Measurements from ENCODE around the gene KAT14.

KAT14 gene

DNA sequence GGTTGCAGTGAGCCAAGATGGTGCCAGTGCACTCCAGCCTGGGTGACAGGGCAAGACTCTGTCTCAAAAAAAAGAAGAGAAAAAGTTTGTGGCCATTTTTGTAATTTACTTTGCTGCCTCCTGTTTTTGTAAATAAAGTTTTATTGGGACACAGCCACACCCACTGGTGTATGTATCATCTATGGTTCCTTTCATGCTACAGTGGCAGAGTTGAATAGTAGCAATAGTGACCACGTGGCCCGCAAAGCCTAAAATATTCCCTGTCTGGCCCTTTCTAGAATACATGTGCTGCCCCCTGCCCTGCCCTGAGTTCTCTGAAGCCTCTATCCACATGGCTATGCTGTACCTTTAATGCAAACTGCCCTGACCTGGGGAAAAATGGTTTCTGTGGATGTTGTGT, 75.3 kb downstream of the KAT14 start:
- no peak overlapping the region for H3K4me3 ChIP-seq (ENCODE audit: low read length)
- no peaks in the 10 kb centered on the region for H3K36me3 ChIP-seq (ENCODE audit: control insufficient read depth, low read length)
- H3F3A ChIP-seq (ENCODE audit: control insufficient read depth, insufficient read depth): no peaks in the 10 kb centered on the region
- no peaks in the 10 kb centered on the region for H3K4me1 ChIP-seq (ENCODE audit: control insufficient read depth, low read length)
- no peaks in the 10 kb centered on the region for H4K20me1 ChIP-seq (ENCODE audit: control insufficient read depth, insufficient read depth, low read depth, low read length)
- H3K27me3 ChIP-seq (ENCODE audit: control insufficient read depth, low read length): peaks cover 2% of the 10 kb centered on the region; the same call in 1 of the 2 replicates
- no peaks in the 10 kb centered on the region for H3K9me2 ChIP-seq (replicated peaks; ENCODE audit: control insufficient read depth, low read length)
- no peak overlapping the region for H3K27ac ChIP-seq (ENCODE audit: low read depth, low read length)
- no peak overlapping the region for H3K4me2 ChIP-seq (ENCODE audit: low read length)
- no peaks in the 10 kb centered on the region for H3K9me3 ChIP-seq (ENCODE audit: control insufficient read depth, insufficient read depth, low read length)
- TF ChIP-seq, protein P1, sequence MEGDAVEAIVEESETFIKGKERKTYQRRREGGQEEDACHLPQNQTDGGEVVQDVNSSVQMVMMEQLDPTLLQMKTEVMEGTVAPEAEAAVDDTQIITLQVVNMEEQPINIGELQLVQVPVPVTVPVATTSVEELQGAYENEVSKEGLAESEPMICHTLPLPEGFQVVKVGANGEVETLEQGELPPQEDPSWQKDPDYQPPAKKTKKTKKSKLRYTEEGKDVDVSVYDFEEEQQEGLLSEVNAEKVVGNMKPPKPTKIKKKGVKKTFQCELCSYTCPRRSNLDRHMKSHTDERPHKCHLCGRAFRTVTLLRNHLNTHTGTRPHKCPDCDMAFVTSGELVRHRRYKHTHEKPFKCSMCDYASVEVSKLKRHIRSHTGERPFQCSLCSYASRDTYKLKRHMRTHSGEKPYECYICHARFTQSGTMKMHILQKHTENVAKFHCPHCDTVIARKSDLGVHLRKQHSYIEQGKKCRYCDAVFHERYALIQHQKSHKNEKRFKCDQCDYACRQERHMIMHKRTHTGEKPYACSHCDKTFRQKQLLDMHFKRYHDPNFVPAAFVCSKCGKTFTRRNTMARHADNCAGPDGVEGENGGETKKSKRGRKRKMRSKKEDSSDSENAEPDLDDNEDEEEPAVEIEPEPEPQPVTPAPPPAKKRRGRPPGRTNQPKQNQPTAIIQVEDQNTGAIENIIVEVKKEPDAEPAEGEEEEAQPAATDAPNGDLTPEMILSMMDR (IDR thresholded peaks at IDR 0.05; ENCODE audit: low read depth, low read length, poor library complexity, severe bottlenecking): no peak
- TF ChIP-seq EZH2phosphoT487 (IDR thresholded peaks at IDR 0.05; ENCODE audit: borderline replicate concordance, low read length): no peak
- H3K79me2 ChIP-seq (ENCODE audit: control insufficient read depth, low read length): no peaks in the 10 kb centered on the region

DNA sequence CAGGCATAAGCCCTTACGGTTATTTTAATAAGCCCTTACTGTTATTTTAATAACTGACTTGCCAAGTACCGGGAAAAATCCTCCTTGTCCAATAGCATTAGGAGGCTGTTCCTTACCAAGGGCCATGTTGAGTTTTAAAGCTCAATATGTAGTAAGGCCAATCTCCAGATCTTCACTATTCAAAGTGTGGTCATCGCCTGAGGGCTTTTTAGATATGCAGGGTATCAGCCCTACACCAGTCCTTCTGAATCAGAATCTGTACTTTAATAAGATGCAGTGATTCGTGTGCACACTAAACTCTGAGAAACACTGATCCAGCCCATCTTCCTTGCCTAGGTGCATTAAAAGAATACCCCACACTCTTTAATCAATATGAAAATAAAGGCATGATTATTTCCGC, 77.9 kb downstream of the KAT14 start:
- Histone ChIP-seq H3K36me3 (ENCODE audit: control insufficient read depth, low read length) (no peaks in the 10 kb centered on the region), H3K79me2 (ENCODE audit: control insufficient read depth, low read length) (no peaks in the 10 kb centered on the region), H3K9me2 (replicated peaks; ENCODE audit: control insufficient read depth, low read length) (no peaks in the 10 kb centered on the region), H3K27ac (ENCODE audit: low read depth, low read length) (no peak overlapping the region), H3K27me3 (ENCODE audit: control insufficient read depth, low read length) (peaks cover 2% of the 10 kb centered on the region; the same call in 1 of the 2 replicates), H3K4me1 (ENCODE audit: control insufficient read depth, low read length) (no peaks in the 10 kb centered on the region), H3K4me2 (ENCODE audit: low read length) (no peak overlapping the region), H3K9me3 (ENCODE audit: control insufficient read depth, insufficient read depth, low read length) (no peaks in the 10 kb centered on the region), H3F3A (ENCODE audit: control insufficient read depth, insufficient read depth) (no peaks in the 10 kb centered on the region), H4K20me1 (ENCODE audit: control insufficient read depth, insufficient read depth, low read depth, low read length) (no peaks in the 10 kb centered on the region), H3K4me3 (ENCODE audit: low read length) (no peak overlapping the region)
- TF ChIP-seq, protein P1 (IDR thresholded peaks at IDR 0.05; ENCODE audit: low read depth, low read length, poor library complexity, severe bottlenecking): no peak
- no peak for TF ChIP-seq EZH2phosphoT487 (IDR thresholded peaks at IDR 0.05; ENCODE audit: borderline replicate concordance, low read length)

DNA sequence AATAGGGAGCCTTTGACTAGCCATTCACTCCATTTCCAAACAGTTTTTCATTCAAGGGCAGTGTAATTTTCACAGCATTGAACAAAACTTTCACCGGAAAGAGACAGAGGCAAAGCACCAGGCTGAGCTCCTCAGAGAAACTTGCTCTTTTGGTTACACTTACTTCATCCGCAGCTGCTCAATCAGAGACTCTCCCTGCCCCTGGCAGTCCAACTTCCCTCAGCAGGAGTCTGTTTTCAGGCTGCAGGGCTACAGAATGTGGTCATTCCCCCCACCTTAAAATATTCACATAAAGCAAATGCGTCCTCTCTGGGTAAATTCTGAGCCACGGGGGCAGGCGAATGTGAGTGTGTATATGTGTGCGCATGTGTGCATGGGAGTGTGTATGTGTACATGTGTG, 80.6 kb downstream of the KAT14 start:
- no peak overlapping the region for H3K27ac ChIP-seq (ENCODE audit: low read depth, low read length)
- no peaks in the 10 kb centered on the region for H4K20me1 ChIP-seq (ENCODE audit: control insufficient read depth, insufficient read depth, low read depth, low read length)
- H3K4me3 ChIP-seq (ENCODE audit: low read length): no peak overlapping the region
- no peaks in the 10 kb centered on the region for H3F3A ChIP-seq (ENCODE audit: control insufficient read depth, insufficient read depth)
- no peaks in the 10 kb centered on the region for H3K9me3 ChIP-seq (ENCODE audit: control insufficient read depth, insufficient read depth, low read length)
- no peaks in the 10 kb centered on the region for H3K36me3 ChIP-seq (ENCODE audit: control insufficient read depth, low read length)
- H3K4me1 ChIP-seq (ENCODE audit: control insufficient read depth, low read length): no peaks in the 10 kb centered on the region
- H3K9me2 ChIP-seq (replicated peaks; ENCODE audit: control insufficient read depth, low read length): no peaks in the 10 kb centered on the region
- peaks cover 2% of the 10 kb centered on the region; the same call in 1 of the 2 replicates for H3K27me3 ChIP-seq (ENCODE audit: control insufficient read depth, low read length)
- no peaks in the 10 kb centered on the region for H3K79me2 ChIP-seq (ENCODE audit: control insufficient read depth, low read length)
- TF ChIP-seq, protein P1 (IDR thresholded peaks at IDR 0.05; ENCODE audit: low read depth, low read length, poor library complexity, severe bottlenecking): no peak
- TF ChIP-seq EZH2phosphoT487 (IDR thresholded peaks at IDR 0.05; ENCODE audit: borderline replicate concordance, low read length): no peak
- no peak overlapping the region for H3K4me2 ChIP-seq (ENCODE audit: low read length)
